NB4 (cell line): Measurements from ENCODE around the gene ITGB3.

Source experiments
- CTCF ChIP-seq: IDR thresholded peaks from one replicate; pipeline ENCODE4 v1.5.1; 2012; ENCODE audit warnings: low read depth, low read length
- MAX ChIP-seq: IDR thresholded peaks from 2 replicates; pipeline ENCODE4 v1.6.1; 2011; ENCODE audit warnings: low read depth, low read length
- POLR2A ChIP-seq: IDR thresholded peaks from 2 replicates; pipeline ENCODE4 v1.6.1; 2011; ENCODE audit warnings: mild to moderate bottlenecking; ENCODE audit not compliant: insufficient read length; ENCODE audit errors: extremely low read depth

GRCh38 chr17:47235506-47235905 is 18.1 kb upstream of the ITGB3 start:
- TF ChIP-seq CTCF: no peak
- no peak for TF ChIP-seq POLR2A
- no peak for TF ChIP-seq MAX
